ENCODE results near the gene RABAC1. TPM values are rescaled to one million over a fixed set of nuclear protein-coding genes. Genes with fewer than 3 reads are reported as not detected.

The RABAC1 gene
- total and polyA plus RNA-seq, 10 of the 15 experiments (the other 5 are each of a cell fraction or from before 2014, with no cell fraction given) = 10.9 to 115 (median 49.2) TPM

DNA sequence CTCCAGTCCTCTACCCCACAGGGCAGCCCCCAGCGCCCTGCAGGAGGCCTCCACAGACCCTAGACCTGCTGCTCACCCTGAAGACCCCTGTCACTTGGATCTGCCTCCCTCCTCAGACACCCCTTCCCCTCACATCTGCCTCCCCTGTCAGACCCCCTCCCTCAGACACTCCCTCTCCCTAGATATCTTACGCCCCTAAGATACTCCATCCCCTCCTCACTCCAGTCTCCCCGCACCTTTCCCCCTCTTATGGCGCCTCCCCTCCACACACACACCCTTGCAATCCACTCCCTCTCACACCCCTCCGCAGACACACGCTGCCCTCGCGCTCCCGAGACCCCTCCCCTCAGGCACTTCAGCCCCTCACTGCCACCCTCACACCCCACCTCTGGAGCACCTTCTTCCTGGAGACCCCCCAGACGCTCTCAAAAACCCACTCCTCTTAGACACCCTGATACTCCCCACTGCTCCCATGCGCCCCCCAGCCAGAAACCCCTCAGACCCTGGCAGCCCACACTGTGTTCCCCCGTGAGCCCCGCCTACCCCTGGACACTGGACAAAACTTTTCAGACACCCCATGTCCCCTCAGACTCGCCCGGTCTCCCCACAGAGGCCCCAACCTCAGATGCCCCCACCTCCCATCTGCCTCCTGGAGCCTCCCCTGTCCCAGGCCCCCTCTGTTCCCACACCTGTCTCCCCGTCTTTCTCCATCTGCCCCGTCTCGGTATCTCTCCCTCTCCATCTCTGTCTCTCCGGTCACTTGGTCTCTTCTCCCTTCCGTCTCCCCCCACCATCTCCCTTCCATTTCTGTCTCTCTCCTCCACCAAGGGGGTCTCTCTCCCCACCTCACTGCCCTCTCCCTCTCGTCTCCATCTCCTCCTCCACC, 45.3 kb downstream of the RABAC1 start:
- H3K27me3 ChIP-seq (replicated peaks in 1 of 2; ENCODE audit: control insufficient read depth in 2 of 2, insufficient read depth in 2 of 2, low read length in 1 of 2) = peaks cover 3 to 4% of the 10 kb centered on the region in 2 experiments; a peak in 3 of 4 replicates
- POLR2A ChIA-PET = no interaction called here
- DNase-seq (ENCODE audit: low read depth, low spot score) (no peak), ATAC-seq (peak; percentile 20), FAIRE-seq (no peak)
- 19% methylated on average over 21 of the region's 21 CpGs for WGBS (ENCODE audit: insufficient coverage, insufficient replicate concordance, low lambda C conversion rate, missing lambda C conversion rate)
- no peak overlapping the region for H2AFZ ChIP-seq (ENCODE audit: control insufficient read depth, low read depth, low read length)
- SMC1A ChIA-PET (ENCODE audit: uncharacterized antibody, unreplicated experiment) = no interaction called here
- H3K4me1 ChIP-seq (ENCODE audit: control insufficient read depth, insufficient read depth, low read length) = no peaks in the 10 kb centered on the region
- H3K9ac ChIP-seq (ENCODE audit: control insufficient read depth, insufficient read depth, low read length) = no peak overlapping the region
- RAD21 ChIA-PET (ENCODE audit: unreplicated experiment) = no interaction called here
- no peak overlapping the region for H3K4me2 ChIP-seq (ENCODE audit: control insufficient read depth, insufficient read depth)
- H3K79me2 ChIP-seq (ENCODE audit: control insufficient read depth, insufficient read depth, low read length) = no peaks in the 10 kb centered on the region
- no TSS peak for BruUV-seq (replicated peaks)
- CTCF ChIA-PET = no interaction called here
- H3K27ac ChIP-seq (ENCODE audit: control insufficient read depth, insufficient read depth) = no peak overlapping the region
- no peaks in the 10 kb centered on the region for H3K36me3 ChIP-seq (ENCODE audit: control insufficient read depth in 2 of 2, insufficient read depth in 2 of 2, low read length in 1 of 2)
- peaks cover 6% of the 10 kb centered on the region; the same call in 1 of the 2 replicates for H4K20me1 ChIP-seq (ENCODE audit: control insufficient read depth, insufficient read depth)
- H3K4me3 ChIP-seq = no peak overlapping the region
- H3K9me3 ChIP-seq (replicated peaks; ENCODE audit: control insufficient read depth, insufficient read depth, low read length) = no peaks in the 10 kb centered on the region; the same call in 2 of the 3 replicates
- in situ Hi-C loops (cut with MboI) = no loop called here
- intact Hi-C loops (cut with micrococcal nuclease; ENCODE audit: unreplicated experiment) = no loop called here
- TF ChIP-seq ZNF207 (IDR thresholded peaks at IDR 0.05; ENCODE audit: borderline replicate concordance) (no peak), NFYA (IDR thresholded peaks at IDR 0.05; ENCODE audit: borderline replicate concordance, low read depth, low read length) (no peak), ETV6 (conservative IDR thresholded peaks at IDR 0.05 in 1 of 2, IDR thresholded peaks at IDR 0.05 in 1 of 2; ENCODE audit: borderline replicate concordance in 1 of 2, low read depth in 1 of 2) (no peak), POLR2AphosphoS5 (IDR thresholded peaks at IDR 0.05; ENCODE audit: low read length) (no peak), BACH1 (IDR thresholded peaks at IDR 0.05; ENCODE audit: borderline replicate concordance) (no peak), FOXM1 (IDR thresholded peaks at IDR 0.05; ENCODE audit: low read depth, low read length) (no peak), POU2F2 (IDR thresholded peaks at IDR 0.05; ENCODE audit: borderline replicate concordance, low read depth, low read length) (no peak), JUND (IDR thresholded peaks at IDR 0.05; ENCODE audit: low read depth, low read length) (no peak), EED (IDR thresholded peaks at IDR 0.05; ENCODE audit: low read depth) (no peak), EP300 (IDR thresholded peaks at IDR 0.05; ENCODE audit: borderline replicate concordance in 1 of 2, control insufficient read depth in 1 of 2, low read depth in 2 of 2, low read length in 2 of 2) (no peak), CREM (IDR thresholded peaks at IDR 0.05; ENCODE audit: low read depth) (no peak), BRCA1 (IDR thresholded peaks at IDR 0.05; ENCODE audit: low read depth, low read length) (no peak), GABPA (IDR thresholded peaks at IDR 0.05; ENCODE audit: low read depth) (no peak), KDM1A (IDR thresholded peaks at IDR 0.05; ENCODE audit: borderline replicate concordance) (no peak), SREBF1 (IDR thresholded peaks at IDR 0.05; ENCODE audit: low read length) (no peak)
- TF ChIP-seq, protein P1, sequence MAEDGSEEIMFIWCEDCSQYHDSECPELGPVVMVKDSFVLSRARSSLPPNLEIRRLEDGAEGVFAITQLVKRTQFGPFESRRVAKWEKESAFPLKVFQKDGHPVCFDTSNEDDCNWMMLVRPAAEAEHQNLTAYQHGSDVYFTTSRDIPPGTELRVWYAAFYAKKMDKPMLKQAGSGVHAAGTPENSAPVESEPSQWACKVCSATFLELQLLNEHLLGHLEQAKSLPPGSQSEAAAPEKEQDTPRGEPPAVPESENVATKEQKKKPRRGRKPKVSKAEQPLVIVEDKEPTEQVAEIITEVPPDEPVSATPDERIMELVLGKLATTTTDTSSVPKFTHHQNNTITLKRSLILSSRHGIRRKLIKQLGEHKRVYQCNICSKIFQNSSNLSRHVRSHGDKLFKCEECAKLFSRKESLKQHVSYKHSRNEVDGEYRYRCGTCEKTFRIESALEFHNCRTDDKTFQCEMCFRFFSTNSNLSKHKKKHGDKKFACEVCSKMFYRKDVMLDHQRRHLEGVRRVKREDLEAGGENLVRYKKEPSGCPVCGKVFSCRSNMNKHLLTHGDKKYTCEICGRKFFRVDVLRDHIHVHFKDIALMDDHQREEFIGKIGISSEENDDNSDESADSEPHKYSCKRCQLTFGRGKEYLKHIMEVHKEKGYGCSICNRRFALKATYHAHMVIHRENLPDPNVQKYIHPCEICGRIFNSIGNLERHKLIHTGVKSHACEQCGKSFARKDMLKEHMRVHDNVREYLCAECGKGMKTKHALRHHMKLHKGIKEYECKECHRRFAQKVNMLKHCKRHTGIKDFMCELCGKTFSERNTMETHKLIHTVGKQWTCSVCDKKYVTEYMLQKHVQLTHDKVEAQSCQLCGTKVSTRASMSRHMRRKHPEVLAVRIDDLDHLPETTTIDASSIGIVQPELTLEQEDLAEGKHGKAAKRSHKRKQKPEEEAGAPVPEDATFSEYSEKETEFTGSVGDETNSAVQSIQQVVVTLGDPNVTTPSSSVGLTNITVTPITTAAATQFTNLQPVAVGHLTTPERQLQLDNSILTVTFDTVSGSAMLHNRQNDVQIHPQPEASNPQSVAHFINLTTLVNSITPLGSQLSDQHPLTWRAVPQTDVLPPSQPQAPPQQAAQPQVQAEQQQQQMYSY (CRISPR knock-in tag; IDR thresholded peaks at IDR 0.05) = no peak
- TF ChIP-seq, protein P2, sequence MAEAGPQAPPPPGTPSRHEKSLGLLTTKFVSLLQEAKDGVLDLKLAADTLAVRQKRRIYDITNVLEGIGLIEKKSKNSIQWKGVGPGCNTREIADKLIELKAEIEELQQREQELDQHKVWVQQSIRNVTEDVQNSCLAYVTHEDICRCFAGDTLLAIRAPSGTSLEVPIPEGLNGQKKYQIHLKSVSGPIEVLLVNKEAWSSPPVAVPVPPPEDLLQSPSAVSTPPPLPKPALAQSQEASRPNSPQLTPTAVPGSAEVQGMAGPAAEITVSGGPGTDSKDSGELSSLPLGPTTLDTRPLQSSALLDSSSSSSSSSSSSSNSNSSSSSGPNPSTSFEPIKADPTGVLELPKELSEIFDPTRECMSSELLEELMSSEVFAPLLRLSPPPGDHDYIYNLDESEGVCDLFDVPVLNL (IDR thresholded peaks at IDR 0.05; ENCODE audit: low read depth, low read length) = no peak
- TF ChIP-seq, protein P3, sequence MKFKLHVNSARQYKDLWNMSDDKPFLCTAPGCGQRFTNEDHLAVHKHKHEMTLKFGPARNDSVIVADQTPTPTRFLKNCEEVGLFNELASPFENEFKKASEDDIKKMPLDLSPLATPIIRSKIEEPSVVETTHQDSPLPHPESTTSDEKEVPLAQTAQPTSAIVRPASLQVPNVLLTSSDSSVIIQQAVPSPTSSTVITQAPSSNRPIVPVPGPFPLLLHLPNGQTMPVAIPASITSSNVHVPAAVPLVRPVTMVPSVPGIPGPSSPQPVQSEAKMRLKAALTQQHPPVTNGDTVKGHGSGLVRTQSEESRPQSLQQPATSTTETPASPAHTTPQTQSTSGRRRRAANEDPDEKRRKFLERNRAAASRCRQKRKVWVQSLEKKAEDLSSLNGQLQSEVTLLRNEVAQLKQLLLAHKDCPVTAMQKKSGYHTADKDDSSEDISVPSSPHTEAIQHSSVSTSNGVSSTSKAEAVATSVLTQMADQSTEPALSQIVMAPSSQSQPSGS (IDR thresholded peaks at IDR 0.05; ENCODE audit: low read length) = no peak
